ENCODE measurements around the gene STXBP6.

The STXBP6 gene

GRCh38 chr14:25049568-25050268 is at the start of gene STXBP6:
TSS of gene STXBP6 (minus strand) at chr14:25050147. CDS start at chr14:24974818, 75,329 bp downstream.
- no peak for DNase-seq

- no peak for DNase-seq
Measured at GRCh38 chr14:25097120-25097519, 47.2 kb upstream of the STXBP6 start.

GRCh38 chr14:25095736-25096437 is 45.9 kb upstream of the STXBP6 start:
- no peak for DNase-seq

- no peak for DNase-seq
Measured at GRCh38 chr14:25094171-25094907, 44.4 kb upstream of the STXBP6 start.

- no peak for DNase-seq
Measured at GRCh38 chr14:25092258-25092740, 42.4 kb upstream of the STXBP6 start.

- no peak for DNase-seq
Measured at GRCh38 chr14:25090716-25091454, 40.9 kb upstream of the STXBP6 start.

GRCh38 chr14:25090256-25090655 is 40.3 kb upstream of the STXBP6 start:
- DNase-seq, result no peak

- no peak for DNase-seq
Measured at GRCh38 chr14:25089496-25089895, 39.5 kb upstream of the STXBP6 start.

- DNase-seq, result no peak
Measured at GRCh38 chr14:25086821-25087396, 37.0 kb upstream of the STXBP6 start.

GRCh38 chr14:25086081-25086480 is 36.1 kb upstream of the STXBP6 start:
- DNase-seq, result no peak

- no peak for DNase-seq
Measured at GRCh38 chr14:25080682-25081081, 30.7 kb upstream of the STXBP6 start.

GRCh38 chr14:25079311-25079710 is 29.4 kb upstream of the STXBP6 start:
- DNase-seq, result no peak

- DNase-seq, result no peak
Measured at GRCh38 chr14:25074099-25074685, 24.2 kb upstream of the STXBP6 start.

GRCh38 chr14:25069879-25070278 is 19.9 kb upstream of the STXBP6 start:
- DNase-seq, result no peak

- DNase-seq, result no peak
Measured at GRCh38 chr14:25067600-25067999, 17.7 kb upstream of the STXBP6 start.

- DNase-seq, result no peak
Measured at GRCh38 chr14:25062022-25062321, 12.0 kb upstream of the STXBP6 start.

- no peak for DNase-seq
Measured at GRCh38 chr14:25056688-25057078, 6.7 kb upstream of the STXBP6 start.

GRCh38 chr14:25055992-25056687 is 6.2 kb upstream of the STXBP6 start:
- no peak for DNase-seq

- no peak for DNase-seq
Measured at GRCh38 chr14:25055005-25055404, 5.1 kb upstream of the STXBP6 start.

- no peak for DNase-seq
Measured at GRCh38 chr14:25053585-25053984, 3.6 kb upstream of the STXBP6 start.

GRCh38 chr14:25052921-25053320 is 3.0 kb upstream of the STXBP6 start:
- DNase-seq, result no peak

GRCh38 chr14:25052385-25052784 is 2.4 kb upstream of the STXBP6 start:
- DNase-seq, result no peak

Data from cerebellar nuclear complex (tissue), 1 donor.